ENCODE results near the gene ODAM. TPM values are rescaled to one million over a fixed set of nuclear protein-coding genes. Genes with fewer than 3 reads are reported as not detected.
A peak's percentile ranks its signal among the peaks of the same experiment; 100 is the strongest.

Gene ODAM
- total RNA-seq, 1 experiment from 2014 or later: not detected

- Histone ChIP-seq H3K9me3 (ENCODE audit: control insufficient read depth in 1 of 2, insufficient read depth in 1 of 2, low read depth in 1 of 2, low read length in 2 of 2) (no peaks in the 10 kb centered on the region), H3K27ac (ENCODE audit: low read depth, low read length) (no peak overlapping the region), H3K9me2 (ENCODE audit: insufficient read depth) (no peaks in the 10 kb centered on the region), H3K4me1 (ENCODE audit: control insufficient read depth in 1 of 2, insufficient read depth in 2 of 2, low read length in 2 of 2) (no peaks in the 10 kb centered on the region), H3K9ac (ENCODE audit: low read length) (no peak overlapping the region), H3K79me2 (ENCODE audit: insufficient read depth, low read length) (no peaks in the 10 kb centered on the region), H3K4me2 (ENCODE audit: low read length) (no peak overlapping the region), H3K36me3 (ENCODE audit: control insufficient read depth in 1 of 2, insufficient read depth in 2 of 2, low read length in 2 of 2) (no peaks in the 10 kb centered on the region), H3K27me3 (ENCODE audit: insufficient read depth, low read length) (no peaks in the 10 kb centered on the region), H2AFZ (ENCODE audit: low read depth, low read length, poor library complexity, severe bottlenecking) (peak overlapping the region; percentile 55), H3K4me3 (replicated peaks in 1 of 2; ENCODE audit: low read depth in 1 of 2, low read length in 2 of 2) (no peak overlapping the region), H4K20me1 (ENCODE audit: insufficient read depth) (no peaks in the 10 kb centered on the region)
- peak; percentile 65 for DNase-seq (ENCODE audit: low read depth, low spot score)
- POLR2A ChIA-PET: no interaction called here
- TF ChIP-seq YY1 (IDR thresholded peaks at IDR 0.05; ENCODE audit: extremely low read depth, insufficient replicate concordance, low read depth, low read length) (no peak), TCF7L2 (IDR thresholded peaks at IDR 0.05; ENCODE audit: borderline replicate concordance, extremely low read depth, insufficient read depth, insufficient read length) (no peak), SRF (IDR thresholded peaks at IDR 0.05; ENCODE audit: low read depth) (no peak), EZH2phosphoT487 (IDR thresholded peaks at IDR 0.05; ENCODE audit: borderline replicate concordance) (no peak), FOSL1 (IDR thresholded peaks at IDR 0.05; ENCODE audit: low read depth) (no peak), JUND (IDR thresholded peaks at IDR 0.05) (no peak), ZNF274 (IDR thresholded peaks at IDR 0.05; ENCODE audit: low read depth, low read length) (no peak), CTCF (IDR thresholded peaks at IDR 0.05 in 2 of 3, conservative IDR thresholded peaks at IDR 0.05 in 1 of 3; ENCODE audit: borderline replicate concordance in 1 of 3, insufficient read depth in 1 of 3, low read depth in 2 of 3, low read length in 2 of 3) (peak; percentile 78 to 88 (median 87)), MAX (IDR thresholded peaks at IDR 0.05) (no peak), ZBTB33 (IDR thresholded peaks at IDR 0.05; ENCODE audit: extremely low read depth, insufficient replicate concordance, low read length) (no peak), REST (IDR thresholded peaks at IDR 0.05; ENCODE audit: low read depth) (no peak), CBX3 (IDR thresholded peaks at IDR 0.05; ENCODE audit: low read depth) (peak; percentile 35; the same call in 1 of the 2 replicates), ATF3 (IDR thresholded peaks at IDR 0.05) (no peak), SIN3A (IDR thresholded peaks at IDR 0.05; ENCODE audit: low read depth) (no peak), RAD21 (IDR thresholded peaks at IDR 0.05; ENCODE audit: low read depth) (peak; percentile 76), ZFX (IDR thresholded peaks at IDR 0.05) (no peak)
- BruUV-seq (replicated peaks): no TSS peak
- peak; percentile 93 for ATAC-seq
- CTCF ChIA-PET: interaction anchor here (1.0 to 1.9 kb wide), 6 partner anchors 12 to 376 kb away, joined by 3 to 9 read pairs (median 6); no protein-coding TSS in a partner anchor
- intact Hi-C loops (cut with micrococcal nuclease): loop anchor here (1.0 to 10.0 kb wide), 4 partner anchors 287 to 493 kb away; no protein-coding TSS in a partner anchor
- RAD21 ChIA-PET (ENCODE audit: low non-redundant PET in 1 of 2, low total read pairs in 2 of 2, uncharacterized antibody in 2 of 2, unreplicated experiment in 2 of 2): interaction anchor here (1.1 to 1.3 kb wide), 3 partner anchors 10 to 493 kb away, joined by 3 to 4 read pairs (median 3); no protein-coding TSS in a partner anchor
Measured at GRCh38 chr4:70183168-70183939, 12.2 kb upstream of the ODAM start.

Measured in HCT116 (cell line).